HEK293 (cell line): ENCODE results near the gene SEPTIN3.

Experiments
- MYNN ChIP-seq: fragments of 450-650 bp; formaldehyde crosslinking; IDR thresholded peaks from 2 replicates; pipeline ENCODE4 v1.5.1; 2016; ENCODE audit warnings: missing biosample characterization, missing genetic modification characterization, borderline replicate concordance
- TF ChIP-seq, protein P1 (sequence below): fragments of 450-650 bp; formaldehyde crosslinking; IDR thresholded peaks from 2 replicates; pipeline ENCODE4 v1.5.1; 2016; ENCODE audit warnings: missing biosample characterization, missing genetic modification characterization

DNA sequence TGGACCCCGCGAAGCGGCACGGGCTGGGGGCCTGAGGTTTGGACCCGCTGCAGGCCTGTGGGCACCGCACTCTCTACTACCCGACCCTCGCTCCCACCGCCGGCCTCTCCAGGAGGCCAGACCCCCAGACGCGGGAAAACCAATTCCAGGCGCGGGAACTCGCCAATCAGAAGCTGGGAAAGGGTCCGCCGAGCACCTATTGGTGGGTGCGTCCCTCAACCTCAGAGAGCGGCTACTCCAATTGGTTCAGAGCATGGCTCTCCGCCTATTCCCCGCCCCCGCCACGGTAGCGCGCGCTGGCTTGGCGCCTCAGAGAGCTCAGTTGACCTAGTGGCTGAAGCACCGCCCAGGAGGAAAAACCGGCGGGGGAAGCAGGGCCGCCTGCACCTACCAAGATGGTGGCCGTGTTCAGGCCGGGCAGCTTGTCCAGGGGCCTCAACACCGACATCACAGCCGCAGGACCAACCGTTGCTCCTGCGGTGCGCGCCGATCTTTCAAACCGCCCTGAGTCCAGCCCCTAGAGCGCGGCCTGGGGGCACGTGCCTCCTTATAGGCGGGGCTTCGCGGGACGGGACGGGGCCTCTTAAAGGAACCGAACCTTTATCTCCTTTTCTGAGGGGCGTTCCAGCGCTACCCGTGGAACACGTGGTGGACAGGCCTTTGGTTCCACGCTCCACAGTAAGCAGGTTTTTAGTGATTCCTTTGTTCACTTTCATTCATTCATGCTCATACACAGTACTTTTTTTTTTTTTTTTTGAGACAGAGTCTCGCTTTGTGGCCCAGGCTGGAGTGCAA is 22.4 kb upstream of the SEPTIN3 start, which contains the start of gene CENPM:
- no peak for TF ChIP-seq MYNN (tag by site-specific recombination)
- TF ChIP-seq, protein P1, sequence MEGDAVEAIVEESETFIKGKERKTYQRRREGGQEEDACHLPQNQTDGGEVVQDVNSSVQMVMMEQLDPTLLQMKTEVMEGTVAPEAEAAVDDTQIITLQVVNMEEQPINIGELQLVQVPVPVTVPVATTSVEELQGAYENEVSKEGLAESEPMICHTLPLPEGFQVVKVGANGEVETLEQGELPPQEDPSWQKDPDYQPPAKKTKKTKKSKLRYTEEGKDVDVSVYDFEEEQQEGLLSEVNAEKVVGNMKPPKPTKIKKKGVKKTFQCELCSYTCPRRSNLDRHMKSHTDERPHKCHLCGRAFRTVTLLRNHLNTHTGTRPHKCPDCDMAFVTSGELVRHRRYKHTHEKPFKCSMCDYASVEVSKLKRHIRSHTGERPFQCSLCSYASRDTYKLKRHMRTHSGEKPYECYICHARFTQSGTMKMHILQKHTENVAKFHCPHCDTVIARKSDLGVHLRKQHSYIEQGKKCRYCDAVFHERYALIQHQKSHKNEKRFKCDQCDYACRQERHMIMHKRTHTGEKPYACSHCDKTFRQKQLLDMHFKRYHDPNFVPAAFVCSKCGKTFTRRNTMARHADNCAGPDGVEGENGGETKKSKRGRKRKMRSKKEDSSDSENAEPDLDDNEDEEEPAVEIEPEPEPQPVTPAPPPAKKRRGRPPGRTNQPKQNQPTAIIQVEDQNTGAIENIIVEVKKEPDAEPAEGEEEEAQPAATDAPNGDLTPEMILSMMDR (tag by site-specific recombination) = peak; percentile 2; the same call in 1 of the 2 replicates
